GM12878 (cell line): ENCODE measurements around the gene DLG1. TPM values are rescaled to one million over a fixed set of nuclear protein-coding genes. Genes with fewer than 3 reads are reported as not detected.

Experiments
- BRCA1 ChIP-seq: IDR thresholded peaks from 2 replicates; pipeline ENCODE4 v1.6.1; 2011; ENCODE audit warnings: low read depth, low read length, improper control_type of control experiment
- GABPA ChIP-seq: IDR thresholded peaks from 2 replicates; pipeline ENCODE4 v1.6.1; 2014; ENCODE audit warnings: antibody characterized with exemption, low read depth, mild to moderate bottlenecking, inconsistent platforms
- IKZF1 ChIP-seq: fragments of 450-650 bp; conservative IDR thresholded peaks from 2 replicates; pipeline ENCODE4 v1.6.1; 2017; ENCODE audit warnings: antibody characterized with exemption, mild to moderate bottlenecking
- JUND ChIP-seq: IDR thresholded peaks from 2 replicates; pipeline ENCODE4 v1.6.1; 2012; ENCODE audit warnings: low read depth, mild to moderate bottlenecking, low read length, improper control_type of control experiment, moderate library complexity
- LARP7 ChIP-seq: fragments of 450-650 bp; IDR thresholded peaks from 2 replicates; pipeline ENCODE4 v1.6.1; 2017; ENCODE audit warnings: mild to moderate bottlenecking
- MEF2B ChIP-seq: fragments of 450-650 bp; IDR thresholded peaks from 2 replicates; pipeline ENCODE4 v1.6.1; 2018; ENCODE audit warnings: mild to moderate bottlenecking, moderate library complexity; ENCODE audit not compliant: partially characterized antibody, poor library complexity, severe bottlenecking
- MTA2 ChIP-seq: fragments of 450-650 bp; IDR thresholded peaks from 2 replicates; pipeline ENCODE4 v1.6.1; 2016; ENCODE audit warnings: low read depth, mild to moderate bottlenecking, moderate library complexity
- NBN ChIP-seq: fragments of 450-650 bp; IDR thresholded peaks from 2 replicates; pipeline ENCODE4 v1.6.1; 2016
- NR2C1 ChIP-seq: fragments of 450-650 bp; IDR thresholded peaks from 2 replicates; pipeline ENCODE4 v1.6.1; 2017; ENCODE audit warnings: antibody characterized with exemption, mild to moderate bottlenecking, moderate library complexity
- PAX5 ChIP-seq: IDR thresholded peaks from 2 replicates; pipeline ENCODE4 v1.6.1; 2011; ENCODE audit warnings: low read depth, low read length, borderline replicate concordance
- POLR2AphosphoS2 ChIP-seq: IDR thresholded peaks from 2 replicates; pipeline ENCODE4 v1.6.1; 2011; ENCODE audit warnings: low read depth, mild to moderate bottlenecking, low read length, improper control_type of control experiment, moderate library complexity
- POLR2AphosphoS5 ChIP-seq: IDR thresholded peaks from 2 replicates; pipeline ENCODE4 v1.6.1; 2011; ENCODE audit warnings: mild to moderate bottlenecking, low read length, inconsistent platforms
- SIN3A ChIP-seq: IDR thresholded peaks from 2 replicates; pipeline ENCODE4 v1.6.1; 2012; ENCODE audit warnings: low read depth, low read length, improper control_type of control experiment
- SP1 ChIP-seq: IDR thresholded peaks from one replicate; pipeline ENCODE4 v1.6.1; 2011; ENCODE audit warnings: low read depth, low read length
- TCF3 ChIP-seq: IDR thresholded peaks from 2 replicates; pipeline ENCODE4 v1.6.1; 2012; ENCODE audit warnings: low read depth, mild to moderate bottlenecking, low read length, borderline replicate concordance; ENCODE audit not compliant: insufficient read depth
- polyA plus RNA-seq, 11 experiments: library from polyadenylated mRNA; depleted of rRNA in 4 of 11; unstranded in 6 of 11; stranded (reverse) in 5 of 11; fragments of >200 nt; fragmentation: Nextera tagmentation in 4 of 11; fragmentation: Illumina TruSeq in 1 of 11; extraction: Ambion mirVana in 4 of 11; extraction: Trizol in 1 of 11; gene quantifications; 1 replicate in 1 of 11; 2 replicates in 10 of 11; pipeline versions ENCODE4 v1.2.1 to v1.2.3, GENCODE V29; 2011 to 2016; ENCODE audit warnings: inconsistent platforms in 2 of 11, missing spikeins in 2 of 11, low read depth in 1 of 11
- total RNA-seq, 4 experiments: library from RNA; depleted of rRNA in 3 of 4; stranded (reverse); fragments of >200 nt in 3 of 4; fragmentation: Illumina TruSeq in 1 of 4; extraction: Trizol in 1 of 4; gene quantifications; 2 replicates each; pipeline versions ENCODE4 v1.2.1 to v1.2.3, GENCODE V29; 2013 to 2021
- TF ChIP-seq, protein P1 (sequence below): IDR thresholded peaks from 2 replicates; pipeline ENCODE4 v1.6.1; 2011; ENCODE audit warnings: borderline replicate concordance, low read depth, mild to moderate bottlenecking, moderate library complexity, low read length; ENCODE audit not compliant: insufficient read depth, poor library complexity, severe bottlenecking
- TF ChIP-seq, protein P2 (sequence below): IDR thresholded peaks from 2 replicates; pipeline ENCODE4 v1.6.1; 2012; ENCODE audit warnings: low read depth, low read length, improper control_type of control experiment
- TF ChIP-seq, protein P3 (sequence below): fragments of 450-650 bp; conservative IDR thresholded peaks from 2 replicates; pipeline ENCODE4 v1.6.1; 2017; ENCODE audit warnings: mild to moderate bottlenecking, moderate library complexity
- TF ChIP-seq, protein P4 (sequence below): IDR thresholded peaks from 2 replicates; pipeline ENCODE4 v1.6.1; 2012; ENCODE audit warnings: low read depth, low read length, improper control_type of control experiment
- TF ChIP-seq, protein P5 (sequence below): IDR thresholded peaks from 2 replicates; pipeline ENCODE4 v1.6.1; 2012; ENCODE audit warnings: low read depth, low read length, improper control_type of control experiment

The DLG1 gene
- total and polyA plus RNA-seq, 10 of the 15 experiments (the other 5 are each of a cell fraction or from before 2014, with no cell fraction given), result 9.2 to 63.1 (median 40.1) TPM

DNA sequence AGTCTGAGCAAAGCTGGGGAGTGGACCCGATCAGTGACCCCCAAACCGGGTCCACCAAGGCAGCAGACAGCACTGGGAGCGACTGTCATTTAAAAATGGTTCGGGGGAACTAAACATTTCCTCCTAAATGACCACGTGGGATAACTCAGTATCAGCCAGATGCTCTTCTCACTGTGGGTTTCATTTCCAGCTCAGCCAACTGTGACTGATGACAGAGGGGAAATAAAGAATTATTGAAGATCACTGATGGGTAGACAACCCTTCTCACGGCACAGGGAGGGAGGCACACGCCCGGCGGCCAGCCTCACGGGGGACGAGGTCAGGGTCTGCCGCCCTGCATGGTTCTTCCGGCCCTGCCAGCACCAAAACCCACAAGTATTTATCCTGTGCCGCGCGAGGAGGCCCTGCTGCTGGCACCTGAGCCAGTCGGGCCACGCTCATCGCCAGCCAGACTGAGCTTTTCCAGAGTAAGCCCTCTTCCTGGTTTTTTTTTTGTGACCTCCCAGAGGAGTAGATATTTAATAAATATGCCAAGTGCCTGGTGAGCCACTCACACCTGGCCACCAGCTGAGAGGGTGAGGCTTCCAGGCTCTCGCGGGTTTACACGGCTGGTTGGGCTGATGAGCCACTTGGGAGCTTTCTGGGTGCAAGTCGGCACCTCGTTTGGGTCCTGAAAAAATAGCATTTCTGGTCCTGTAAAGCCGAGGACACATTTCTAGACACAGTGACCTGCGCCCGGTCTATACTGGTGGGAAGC lies 275.0 kb downstream of the DLG1 start (continued):
- TF ChIP-seq, protein P1, sequence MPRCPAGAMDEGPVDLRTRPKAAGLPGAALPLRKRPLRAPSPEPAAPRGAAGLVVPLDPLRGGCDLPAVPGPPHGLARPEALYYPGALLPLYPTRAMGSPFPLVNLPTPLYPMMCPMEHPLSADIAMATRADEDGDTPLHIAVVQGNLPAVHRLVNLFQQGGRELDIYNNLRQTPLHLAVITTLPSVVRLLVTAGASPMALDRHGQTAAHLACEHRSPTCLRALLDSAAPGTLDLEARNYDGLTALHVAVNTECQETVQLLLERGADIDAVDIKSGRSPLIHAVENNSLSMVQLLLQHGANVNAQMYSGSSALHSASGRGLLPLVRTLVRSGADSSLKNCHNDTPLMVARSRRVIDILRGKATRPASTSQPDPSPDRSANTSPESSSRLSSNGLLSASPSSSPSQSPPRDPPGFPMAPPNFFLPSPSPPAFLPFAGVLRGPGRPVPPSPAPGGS, result peak; percentile 61
- TF ChIP-seq BRCA1, result no peak
- TF ChIP-seq, protein P2, sequence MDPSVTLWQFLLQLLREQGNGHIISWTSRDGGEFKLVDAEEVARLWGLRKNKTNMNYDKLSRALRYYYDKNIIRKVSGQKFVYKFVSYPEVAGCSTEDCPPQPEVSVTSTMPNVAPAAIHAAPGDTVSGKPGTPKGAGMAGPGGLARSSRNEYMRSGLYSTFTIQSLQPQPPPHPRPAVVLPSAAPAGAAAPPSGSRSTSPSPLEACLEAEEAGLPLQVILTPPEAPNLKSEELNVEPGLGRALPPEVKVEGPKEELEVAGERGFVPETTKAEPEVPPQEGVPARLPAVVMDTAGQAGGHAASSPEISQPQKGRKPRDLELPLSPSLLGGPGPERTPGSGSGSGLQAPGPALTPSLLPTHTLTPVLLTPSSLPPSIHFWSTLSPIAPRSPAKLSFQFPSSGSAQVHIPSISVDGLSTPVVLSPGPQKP, result no peak
- no peak for TF ChIP-seq MEF2B
- TF ChIP-seq POLR2AphosphoS5, result no peak; the same call in 1 of the 2 replicates
- TF ChIP-seq JUND, result no peak
- peak; percentile 37; the same call in 1 of the 2 replicates for TF ChIP-seq MTA2
- no peak for TF ChIP-seq POLR2AphosphoS2
- peak; percentile 99 for TF ChIP-seq PAX5
- TF ChIP-seq, protein P3, sequence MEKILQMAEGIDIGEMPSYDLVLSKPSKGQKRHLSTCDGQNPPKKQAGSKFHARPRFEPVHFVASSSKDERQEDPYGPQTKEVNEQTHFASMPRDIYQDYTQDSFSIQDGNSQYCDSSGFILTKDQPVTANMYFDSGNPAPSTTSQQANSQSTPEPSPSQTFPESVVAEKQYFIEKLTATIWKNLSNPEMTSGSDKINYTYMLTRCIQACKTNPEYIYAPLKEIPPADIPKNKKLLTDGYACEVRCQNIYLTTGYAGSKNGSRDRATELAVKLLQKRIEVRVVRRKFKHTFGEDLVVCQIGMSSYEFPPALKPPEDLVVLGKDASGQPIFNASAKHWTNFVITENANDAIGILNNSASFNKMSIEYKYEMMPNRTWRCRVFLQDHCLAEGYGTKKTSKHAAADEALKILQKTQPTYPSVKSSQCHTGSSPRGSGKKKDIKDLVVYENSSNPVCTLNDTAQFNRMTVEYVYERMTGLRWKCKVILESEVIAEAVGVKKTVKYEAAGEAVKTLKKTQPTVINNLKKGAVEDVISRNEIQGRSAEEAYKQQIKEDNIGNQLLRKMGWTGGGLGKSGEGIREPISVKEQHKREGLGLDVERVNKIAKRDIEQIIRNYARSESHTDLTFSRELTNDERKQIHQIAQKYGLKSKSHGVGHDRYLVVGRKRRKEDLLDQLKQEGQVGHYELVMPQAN, result no peak
- TF ChIP-seq NR2C1, result no peak
- TF ChIP-seq SIN3A, result no peak
- 0 out of 2 replicates have a peak, but pooled peaks have one; percentile 21 for TF ChIP-seq NBN
- no peak for TF ChIP-seq SP1
- TF ChIP-seq TCF3, result 0 out of 2 replicates have a peak, but pooled peaks have one; percentile 3
- TF ChIP-seq GABPA, result no peak
- TF ChIP-seq, protein P4, sequence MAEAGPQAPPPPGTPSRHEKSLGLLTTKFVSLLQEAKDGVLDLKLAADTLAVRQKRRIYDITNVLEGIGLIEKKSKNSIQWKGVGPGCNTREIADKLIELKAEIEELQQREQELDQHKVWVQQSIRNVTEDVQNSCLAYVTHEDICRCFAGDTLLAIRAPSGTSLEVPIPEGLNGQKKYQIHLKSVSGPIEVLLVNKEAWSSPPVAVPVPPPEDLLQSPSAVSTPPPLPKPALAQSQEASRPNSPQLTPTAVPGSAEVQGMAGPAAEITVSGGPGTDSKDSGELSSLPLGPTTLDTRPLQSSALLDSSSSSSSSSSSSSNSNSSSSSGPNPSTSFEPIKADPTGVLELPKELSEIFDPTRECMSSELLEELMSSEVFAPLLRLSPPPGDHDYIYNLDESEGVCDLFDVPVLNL, result no peak
- 0 out of 2 replicates have a peak, but pooled peaks have one; percentile 33 for TF ChIP-seq IKZF1
- TF ChIP-seq, protein P5, sequence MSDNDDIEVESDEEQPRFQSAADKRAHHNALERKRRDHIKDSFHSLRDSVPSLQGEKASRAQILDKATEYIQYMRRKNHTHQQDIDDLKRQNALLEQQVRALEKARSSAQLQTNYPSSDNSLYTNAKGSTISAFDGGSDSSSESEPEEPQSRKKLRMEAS, result no peak; the same call in 1 of the 2 replicates
- TF ChIP-seq LARP7, result no peak
